GM21447 (cell line): ENCODE measurements around the gene TMEM130.
"Not testable (repeated sequence)": the region's sequence is repeated elsewhere in the genome, so short reads cannot be mapped to it uniquely, and the experiment has no call there.

Experiments used
- ATAC-seq: cut with Tn5 transposase; IDR thresholded peaks from one replicate; pipeline ENCODE4 v1.9.1; 2021; ENCODE audit not compliant: unreplicated experiment

TMEM130 gene

DNA sequence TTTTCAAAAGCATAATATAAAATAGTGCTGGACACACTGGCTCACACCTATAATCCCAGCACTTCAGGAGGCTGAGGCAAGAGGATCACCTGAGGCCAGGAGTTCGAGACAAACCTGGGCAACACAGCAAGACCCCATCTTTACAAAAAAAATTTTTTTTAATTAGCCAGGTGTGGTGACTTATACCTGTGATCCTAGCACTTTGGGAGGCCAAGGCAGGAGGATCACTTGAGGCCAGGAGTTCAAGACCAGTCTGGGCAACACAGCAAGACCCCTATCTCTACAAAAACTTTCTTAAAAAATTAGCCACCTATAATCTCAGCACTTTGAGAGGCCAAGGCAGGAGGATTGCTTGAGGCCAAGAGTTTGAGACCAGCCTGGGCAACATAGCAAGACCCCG is 27.3 kb downstream of the TMEM130 start:
- ATAC-seq: not testable (repeated sequence)

DNA sequence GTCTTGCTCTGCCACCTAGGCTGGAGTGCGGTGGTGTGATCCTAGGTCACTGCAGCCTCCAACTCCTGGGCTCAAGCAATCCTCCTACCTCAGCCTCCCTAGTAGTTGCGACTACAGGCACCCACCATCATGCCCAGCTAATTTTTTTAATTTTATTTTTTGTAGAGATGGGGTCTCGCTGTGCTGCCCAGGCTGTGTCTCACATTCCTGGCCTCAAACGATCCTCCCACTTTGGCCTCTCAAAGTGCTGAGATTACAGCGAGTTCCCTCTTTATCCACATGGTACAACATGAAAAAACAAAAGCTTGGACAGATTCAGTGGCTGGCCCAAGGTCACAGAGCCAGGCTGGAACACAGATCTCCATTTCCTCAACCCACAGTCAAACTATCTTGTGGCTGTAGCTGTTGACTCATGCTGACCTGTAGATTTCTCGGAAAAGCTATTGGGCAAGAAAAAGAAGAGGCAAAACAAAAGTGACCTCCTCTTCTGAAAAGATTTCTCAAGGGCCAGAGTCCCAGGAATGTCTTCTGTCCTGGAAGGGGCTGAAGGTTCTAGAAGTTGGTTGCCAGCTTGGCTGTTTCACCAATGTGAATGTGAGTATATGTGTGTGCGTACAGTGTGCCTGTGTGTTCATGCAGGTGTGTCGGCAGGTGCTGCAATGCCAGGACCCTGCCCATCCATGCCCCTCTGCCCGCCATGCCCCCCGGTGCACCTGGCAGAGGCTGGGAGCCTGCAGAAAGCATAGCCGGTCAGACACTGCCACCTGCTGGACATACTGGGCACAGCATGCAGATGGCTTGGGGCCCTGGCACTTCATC is 28.4 kb downstream of the TMEM130 start:
- ATAC-seq: no peak

DNA sequence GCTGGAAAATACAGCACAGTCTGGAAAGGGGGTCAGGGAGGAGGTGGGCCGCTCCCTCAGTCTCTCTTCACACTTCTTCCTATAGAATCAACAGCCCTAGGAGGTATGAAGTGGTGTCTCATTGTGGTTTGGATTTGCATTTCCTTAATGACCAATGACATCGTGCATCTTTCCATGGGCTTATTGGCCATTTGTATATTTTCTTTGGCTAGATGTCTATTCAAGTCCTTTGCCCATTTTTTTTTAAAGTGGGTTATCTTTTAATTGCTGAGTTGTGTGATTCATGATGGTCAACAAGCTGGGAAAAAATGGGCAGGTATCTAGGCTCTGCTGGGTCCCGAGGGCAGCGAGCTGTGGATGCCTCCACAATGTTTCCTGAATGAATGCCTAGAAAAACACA is 29.1 kb downstream of the TMEM130 start:
- no peak for ATAC-seq

DNA sequence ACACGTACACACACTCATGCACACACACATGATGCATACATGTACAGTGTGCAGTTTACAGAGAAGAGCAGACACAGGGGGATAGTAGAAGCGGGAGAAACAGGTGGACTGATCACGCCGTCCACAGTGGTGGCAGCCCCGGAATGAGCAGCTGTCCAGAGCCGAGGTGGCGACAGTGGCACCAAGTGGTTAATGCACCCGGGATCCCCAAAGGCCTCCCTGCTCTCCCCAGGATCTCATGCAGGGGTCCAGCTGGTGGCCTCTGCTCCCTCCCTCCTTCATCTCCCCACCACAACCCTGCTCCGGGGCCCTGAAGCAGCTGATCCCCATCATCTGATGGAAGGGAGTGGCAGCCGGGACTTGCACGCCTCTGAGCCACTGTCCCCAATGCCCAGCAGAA is 29.7 kb downstream of the TMEM130 start:
- ATAC-seq: no peak

DNA sequence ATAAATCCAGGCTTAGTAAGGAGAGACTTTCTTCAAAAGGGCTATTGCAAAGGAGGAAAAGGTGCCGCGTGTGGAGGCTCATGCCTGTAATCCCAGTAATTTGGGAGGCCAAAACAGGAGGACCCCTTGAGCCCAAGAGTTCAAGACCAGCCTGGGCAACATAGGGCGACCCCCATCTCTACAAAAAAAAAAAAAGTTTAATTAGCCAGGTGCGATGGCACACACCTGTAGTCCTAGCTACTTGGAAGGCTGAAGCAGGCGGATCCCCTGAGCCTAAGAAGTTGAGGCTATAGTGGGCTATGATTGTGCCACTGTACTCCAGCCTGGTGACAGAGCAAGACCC is 32.2 kb downstream of the TMEM130 start:
- ATAC-seq: no peak

DNA sequence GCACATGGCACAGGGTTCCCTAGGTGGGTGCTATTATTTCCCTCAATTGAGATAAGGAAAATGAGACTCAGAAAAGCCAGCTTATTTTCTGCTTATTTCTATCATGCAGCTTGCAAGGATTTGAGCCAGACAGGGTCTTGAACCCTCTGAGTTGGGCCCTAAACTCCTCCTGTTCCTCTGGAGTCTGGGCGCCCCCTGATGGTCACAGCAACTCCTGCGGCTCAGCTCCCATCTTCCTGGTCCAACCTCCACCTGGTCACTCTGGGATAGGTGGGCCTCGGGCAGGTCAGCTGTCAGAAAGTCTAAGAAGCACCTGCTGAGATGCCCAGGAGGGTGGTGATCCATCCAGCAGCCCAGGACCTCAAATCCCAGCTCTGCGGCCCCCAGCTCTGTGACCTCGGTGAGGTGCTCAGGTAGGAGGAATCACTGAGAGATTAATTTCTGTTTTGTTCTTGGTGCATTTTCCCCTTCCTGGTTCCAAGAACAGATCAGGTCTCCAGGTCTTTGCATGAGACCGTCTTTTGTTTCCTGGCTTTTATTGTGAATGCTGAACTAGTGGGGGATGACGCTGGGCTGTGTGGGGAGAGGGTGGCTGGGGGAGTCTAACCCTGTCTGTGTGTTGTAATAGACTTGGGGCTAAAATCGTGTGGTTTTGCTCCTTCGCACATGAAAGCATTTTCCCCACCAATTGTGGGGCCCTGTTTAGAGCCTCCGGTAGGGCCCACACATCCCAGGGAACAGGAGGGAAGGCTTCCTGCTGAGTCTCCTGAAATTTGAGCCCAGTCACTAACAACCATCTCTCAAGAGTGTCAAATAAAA is 32.8 kb downstream of the TMEM130 start:
- ATAC-seq: no peak

DNA sequence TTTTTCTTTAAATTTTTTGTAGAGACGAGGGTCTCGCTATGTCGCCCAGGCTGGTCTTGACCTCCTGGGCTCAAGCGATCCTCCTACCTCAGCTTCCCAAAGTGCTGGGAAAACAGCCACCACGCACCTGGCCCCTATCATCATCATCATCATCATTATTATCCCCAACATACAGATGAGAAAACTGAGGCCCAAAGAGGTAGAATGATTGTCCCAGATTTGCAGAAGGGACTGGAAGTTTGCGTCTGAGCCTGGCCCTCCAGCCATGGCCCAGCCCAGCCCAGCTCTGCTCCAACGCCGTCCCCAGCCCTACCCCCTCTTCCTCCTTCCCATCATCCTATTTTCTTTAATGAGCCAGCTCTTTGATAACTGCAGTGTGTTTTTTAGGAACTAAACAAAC is 34.9 kb downstream of the TMEM130 start:
- ATAC-seq: no peak

DNA sequence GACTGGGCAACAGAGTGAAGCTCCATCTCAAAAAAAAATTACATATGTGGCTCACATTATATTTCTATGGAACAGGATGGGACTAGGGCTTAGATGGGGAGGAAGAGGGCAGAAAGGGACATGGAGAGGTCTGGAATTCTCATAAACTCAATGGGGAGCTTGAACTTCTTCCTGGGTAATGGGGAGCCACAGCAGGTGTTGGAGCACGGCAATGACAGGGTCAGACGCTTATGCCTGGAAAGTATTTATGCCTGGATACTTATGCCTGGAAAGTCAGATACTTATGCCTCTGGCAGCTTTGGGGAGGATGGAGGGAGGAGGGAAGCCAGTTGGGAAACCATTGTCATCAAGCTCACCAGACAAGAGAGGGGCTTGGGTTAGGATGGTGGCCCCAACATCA is 36.8 kb downstream of the TMEM130 start:
- ATAC-seq: no peak

DNA sequence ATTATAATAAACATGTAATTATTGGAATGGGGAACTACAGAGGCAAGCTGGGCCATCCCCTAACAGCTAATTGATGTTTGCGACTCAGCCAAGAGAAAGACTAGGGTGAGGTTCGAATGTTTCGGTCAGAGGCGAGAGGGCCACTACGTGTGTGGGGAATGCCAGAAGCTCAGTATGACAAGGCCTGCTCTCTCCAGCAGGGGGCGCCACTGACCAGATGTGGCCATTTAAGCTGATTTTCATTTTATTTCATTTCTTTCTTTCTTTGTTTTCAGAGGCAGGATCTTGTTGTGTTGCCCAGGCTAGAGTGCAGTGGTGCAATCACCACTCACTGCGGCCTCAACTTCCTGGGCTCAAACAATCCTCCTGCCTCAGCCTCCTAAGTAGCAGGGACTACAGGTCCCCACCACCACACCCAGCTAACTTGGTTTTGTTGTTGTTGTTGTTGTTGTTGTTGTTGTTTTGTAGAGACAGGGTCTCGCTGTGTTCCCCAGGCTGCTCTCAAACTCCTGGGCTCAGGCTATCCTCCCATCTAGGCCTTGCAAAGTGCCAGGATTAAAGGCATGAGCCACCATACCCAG is 38.1 kb downstream of the TMEM130 start:
- ATAC-seq: no peak

DNA sequence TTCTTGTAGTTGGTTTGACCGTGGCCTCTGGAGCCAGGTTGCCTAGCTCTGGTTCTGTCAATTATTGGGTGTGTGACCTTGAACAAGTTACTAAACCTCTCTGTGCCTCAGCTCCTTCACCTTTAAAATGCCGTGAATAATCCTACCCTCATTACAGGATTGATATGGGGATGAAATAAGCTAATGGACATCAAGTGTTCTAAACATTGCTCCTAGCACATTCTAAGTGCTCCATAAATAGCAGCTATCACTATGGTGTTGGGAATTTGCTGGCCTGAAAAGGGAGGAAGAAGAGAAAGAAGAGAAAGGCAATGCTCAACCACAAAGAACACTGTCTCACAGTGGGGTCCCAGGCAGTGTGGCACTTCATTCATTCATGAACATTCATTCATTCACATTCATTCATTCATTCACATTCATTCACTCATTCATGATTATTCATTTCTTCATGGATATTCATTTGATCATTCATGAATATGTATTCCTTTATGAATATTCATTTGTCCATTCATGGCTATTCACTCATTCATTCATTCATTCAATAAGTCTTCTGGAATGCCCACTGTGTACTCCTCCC is 38.8 kb downstream of the TMEM130 start:
- no peak for ATAC-seq

DNA sequence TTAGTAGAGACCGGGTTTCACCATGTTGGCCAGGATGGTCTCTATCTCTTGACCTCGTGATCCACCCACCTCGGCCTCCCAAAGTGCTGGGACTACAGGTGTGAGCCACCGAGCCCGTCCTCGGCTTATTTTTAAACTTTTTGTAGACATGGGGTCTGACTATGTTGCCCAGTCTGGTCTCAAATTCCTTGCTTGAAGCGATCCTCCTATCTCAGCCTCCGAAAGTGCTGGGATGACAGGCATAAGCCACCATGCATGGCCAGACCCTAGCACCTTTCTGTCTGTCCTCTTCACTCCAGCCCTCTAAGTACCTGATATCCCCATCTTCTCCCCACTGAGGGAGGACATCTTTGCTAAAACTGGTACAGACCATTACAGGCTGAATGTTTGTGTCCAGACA is 41.4 kb downstream of the TMEM130 start:
- no peak for ATAC-seq

DNA sequence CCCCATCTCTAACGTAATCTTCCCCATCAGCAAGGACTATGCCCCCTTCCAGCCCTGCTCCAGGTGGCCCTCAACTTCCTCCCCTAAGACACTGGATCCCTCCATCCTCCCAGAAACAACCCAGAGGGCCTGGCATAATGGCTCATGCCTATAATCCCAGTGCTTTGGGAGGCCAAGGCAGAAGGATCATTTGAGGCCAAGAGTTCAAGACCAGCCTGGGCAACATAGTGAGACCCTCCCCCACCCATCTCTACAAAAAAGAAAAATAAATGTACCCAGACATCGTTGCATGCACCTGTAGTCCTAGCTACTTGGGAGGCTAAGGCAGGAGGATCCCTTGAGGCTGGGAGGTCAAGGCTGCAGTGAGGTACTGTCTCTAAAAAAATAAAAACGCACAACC is 42.6 kb downstream of the TMEM130 start:
- ATAC-seq: no peak

DNA sequence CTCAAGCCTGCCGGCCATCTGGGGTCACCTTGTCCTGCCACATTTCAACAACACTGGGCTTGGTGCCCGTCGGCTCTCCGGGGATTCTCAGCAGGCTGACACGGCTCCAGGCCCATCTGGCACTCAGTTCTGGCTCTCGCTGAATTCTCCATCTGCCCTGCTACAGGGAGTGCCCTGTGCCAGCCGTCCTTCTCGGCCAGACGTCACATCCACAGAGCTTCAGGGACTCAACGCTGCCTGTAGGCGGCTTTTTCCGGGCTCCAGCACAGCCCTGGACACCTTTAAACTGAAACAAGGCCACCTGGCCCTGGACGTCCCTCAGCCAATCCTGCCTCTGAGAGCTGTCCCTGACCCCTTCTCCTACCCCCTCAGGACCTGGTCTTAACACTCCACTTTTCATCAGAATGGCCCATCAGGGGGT is 43.0 kb downstream of the TMEM130 start:
- ATAC-seq: no peak

DNA sequence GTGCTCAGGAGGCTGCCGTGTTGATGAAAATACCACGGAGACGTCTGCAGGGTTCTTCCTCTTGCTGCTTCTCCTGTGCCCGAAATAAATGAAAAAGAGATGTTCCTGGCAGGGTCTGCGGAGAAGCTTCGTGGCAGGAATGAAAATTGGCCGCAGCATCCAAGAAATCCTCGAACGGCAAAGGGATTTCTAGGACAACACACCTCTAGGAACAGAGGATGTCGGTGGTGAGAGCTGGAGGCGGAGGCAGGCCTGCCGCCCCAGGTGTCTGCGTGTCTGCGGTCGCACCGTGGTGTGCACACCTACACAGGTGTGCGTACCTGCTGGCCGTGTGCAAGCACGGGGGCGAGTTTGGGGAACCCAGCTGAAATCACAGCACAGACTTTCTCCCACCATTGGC is 43.4 kb downstream of the TMEM130 start:
- no peak for ATAC-seq

DNA sequence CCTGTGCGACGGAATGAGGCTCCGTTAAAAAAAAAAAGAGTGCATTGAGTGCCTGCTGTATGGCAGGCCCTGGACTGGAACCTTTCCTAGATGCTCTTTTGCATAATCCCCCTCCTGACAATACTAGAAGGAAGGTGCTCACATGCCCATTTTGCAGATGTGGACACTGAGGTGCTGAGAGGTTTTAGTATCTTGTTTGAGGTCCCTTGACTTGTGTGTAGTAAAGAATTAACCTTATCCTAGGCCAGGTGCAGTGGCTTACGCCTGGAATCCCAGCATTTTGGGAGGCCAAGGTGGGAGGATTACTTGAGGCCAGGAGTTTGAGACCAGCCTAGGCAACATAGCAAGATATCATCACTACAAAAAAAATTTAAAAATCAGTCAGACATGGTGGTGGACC is 46.6 kb downstream of the TMEM130 start:
- ATAC-seq: no peak

DNA sequence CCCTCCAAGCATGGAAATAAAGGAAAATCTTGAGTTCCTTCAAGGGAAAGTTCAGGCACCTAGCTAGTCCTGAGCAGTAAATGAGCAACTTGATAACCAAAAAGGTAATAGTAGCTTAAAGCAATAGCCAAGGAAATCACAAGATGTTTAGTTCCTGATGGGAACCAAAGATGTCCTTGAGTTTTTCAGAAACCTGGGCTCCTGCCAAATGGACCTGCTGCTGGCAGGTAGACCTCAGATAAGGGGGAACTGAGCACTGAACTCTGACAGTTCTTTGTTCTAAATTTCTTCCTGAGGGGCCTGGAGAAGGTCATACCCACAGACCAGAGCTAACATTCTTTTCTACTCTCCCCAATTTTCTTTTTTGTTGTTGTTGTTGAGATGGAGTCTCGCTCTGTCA is 48.5 kb downstream of the TMEM130 start:
- no peak for ATAC-seq

DNA sequence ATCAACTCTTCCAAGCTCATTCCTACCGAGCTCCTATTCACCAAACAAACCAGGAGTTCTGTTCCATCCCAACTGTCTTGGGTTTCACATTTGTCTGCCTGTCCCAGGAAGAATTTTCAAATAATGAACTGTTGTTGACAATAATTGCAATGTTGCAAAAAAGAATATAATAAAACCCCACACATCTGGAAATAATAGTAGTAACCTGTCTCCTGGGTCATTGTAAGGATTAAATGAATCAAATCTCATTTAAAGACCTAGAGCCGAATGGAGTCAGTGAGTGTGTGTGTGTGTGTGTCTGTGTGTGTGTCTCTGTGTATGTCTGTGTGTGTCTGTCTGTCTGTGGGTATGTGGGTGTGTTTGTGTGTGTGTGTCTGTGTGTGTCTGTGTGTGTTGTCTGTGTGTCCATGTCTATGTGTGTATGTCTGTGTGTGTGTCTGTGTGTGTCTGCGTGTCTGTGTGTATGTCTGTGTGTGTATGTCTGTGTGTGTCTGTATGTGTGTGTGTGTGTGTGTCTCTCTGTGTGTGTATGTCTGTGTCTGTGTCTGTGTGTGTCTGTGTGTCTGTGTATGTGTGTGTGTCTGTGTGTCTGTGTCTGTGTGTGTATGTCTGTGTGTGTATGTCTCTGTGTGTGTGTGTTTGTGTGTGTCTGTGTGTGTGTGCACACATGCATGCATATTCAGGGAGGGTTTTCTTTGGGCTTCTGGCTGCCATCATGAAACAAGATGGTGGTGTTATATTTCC is 52.7 kb downstream of the TMEM130 start:
- no peak for ATAC-seq

DNA sequence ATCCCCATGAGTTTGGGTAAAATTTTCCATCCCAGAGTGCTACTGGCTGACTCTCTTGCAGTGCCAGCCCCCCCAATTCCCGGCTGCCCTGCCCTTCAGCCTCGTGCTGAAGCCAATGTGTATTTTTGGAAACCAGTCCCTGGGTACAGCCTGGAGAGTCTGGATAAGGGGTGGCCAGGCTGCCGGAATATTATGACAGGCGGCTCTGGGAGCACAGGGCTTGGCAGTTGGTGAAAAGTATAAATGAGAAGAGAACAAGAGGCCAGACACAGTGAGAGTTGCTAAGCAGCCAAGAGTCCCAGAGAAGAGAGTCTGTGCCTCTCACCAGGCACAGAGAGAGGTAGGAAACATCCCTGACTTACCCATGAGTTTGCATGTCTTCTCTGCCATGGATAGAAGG is 53.6 kb downstream of the TMEM130 start:
- no peak for ATAC-seq

DNA sequence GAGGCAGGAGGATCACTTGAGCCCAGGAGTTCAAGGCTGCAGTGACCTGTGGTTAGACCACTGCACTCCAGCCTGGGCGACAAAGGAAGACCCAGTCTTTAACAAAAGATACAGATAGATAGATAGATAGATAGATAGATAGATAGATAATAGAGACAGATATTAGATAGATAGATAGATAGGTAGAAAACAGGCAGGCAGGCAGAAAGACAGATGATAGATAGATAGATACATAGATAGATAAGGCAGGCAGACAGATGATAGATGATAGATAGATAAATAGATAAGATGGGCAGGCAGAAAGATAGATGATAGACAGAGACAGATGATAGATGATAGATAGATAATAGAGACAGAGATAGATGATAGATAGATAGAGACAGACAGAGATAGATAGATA is 54.5 kb downstream of the TMEM130 start:
- no peak for ATAC-seq

DNA sequence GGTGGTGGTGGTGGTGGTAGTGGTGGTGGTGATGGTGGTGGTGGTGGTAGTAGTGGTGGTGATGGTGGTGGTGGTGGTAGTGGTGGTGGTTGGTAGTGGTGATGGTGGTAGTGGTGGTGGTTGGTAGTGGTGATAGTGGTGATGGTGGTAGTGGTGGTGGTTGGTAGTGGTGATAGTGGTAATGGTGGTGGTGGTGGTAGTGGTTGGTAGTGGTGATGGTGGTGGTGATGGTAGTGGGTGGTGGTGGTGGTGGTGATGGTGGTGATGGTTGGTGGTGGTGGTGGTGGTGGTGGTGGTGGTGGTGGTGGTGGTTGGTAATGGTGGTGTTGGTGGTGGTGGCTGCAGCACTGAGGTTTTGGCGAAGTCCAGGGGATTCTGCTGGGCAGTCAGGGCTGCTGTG is 58.5 kb downstream of the TMEM130 start:
- ATAC-seq: no peak

DNA sequence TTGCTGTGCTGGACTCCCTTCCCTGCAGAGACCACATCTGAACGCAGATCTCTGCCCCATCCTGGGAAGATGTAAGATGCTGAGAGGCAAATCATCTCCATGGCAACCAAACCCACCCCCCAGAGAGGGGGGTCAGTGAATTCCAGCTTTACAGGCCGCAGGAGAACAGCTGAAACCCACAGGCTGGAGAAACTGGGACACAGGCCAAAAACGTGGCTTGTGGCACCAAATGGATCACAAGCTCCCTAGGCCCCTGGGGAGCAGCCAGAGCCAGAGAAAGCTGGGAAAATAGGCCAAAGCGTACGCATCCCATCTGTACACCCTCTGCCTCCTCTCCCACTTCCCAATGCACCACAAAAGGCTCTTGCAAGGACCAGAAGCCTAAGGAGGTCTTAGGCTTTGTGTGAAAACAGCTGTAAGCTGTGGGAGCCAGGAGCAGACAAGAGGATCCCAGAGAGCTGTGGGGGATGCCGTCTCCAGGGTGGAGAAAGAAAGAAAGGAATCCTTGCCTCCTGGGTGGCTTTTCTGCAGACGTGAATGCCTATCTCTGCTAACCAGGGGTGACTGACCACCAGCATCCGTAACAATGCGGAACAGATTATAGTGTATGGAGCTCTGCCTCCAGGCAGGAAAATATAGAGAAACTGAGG is 59.5 kb downstream of the TMEM130 start:
- ATAC-seq: no peak
